Medulla oblongata (tissue), 1 donor: ENCODE measurements around the gene NUMBL.
A peak's percentile ranks its signal among the peaks of the same experiment; 100 is the strongest.
"Not testable (repeated sequence)": the region's sequence is repeated elsewhere in the genome, so short reads cannot be mapped to it uniquely, and the experiment has no call there.

Source experiments
- DNase-seq: peaks from one replicate; pipeline ENCODE4 v3.0.0-alpha.2; 2015; ENCODE audit errors: extremely low spot score

Gene NUMBL

GRCh38 chr19:40663695-40664692 lies 26.5 kb downstream of the NUMBL start:
- no peak for DNase-seq

GRCh38 chr19:40662925-40663694 lies 27.3 kb downstream of the NUMBL start:
- peak; percentile 87 for DNase-seq

GRCh38 chr19:40661616-40662015 lies 28.8 kb downstream of the NUMBL start:
- DNase-seq = no peak

GRCh38 chr19:40659566-40659965 lies 30.9 kb downstream of the NUMBL start:
- DNase-seq = no peak

GRCh38 chr19:40659116-40659515 lies 31.3 kb downstream of the NUMBL start:
- no peak for DNase-seq

- DNase-seq = no peak
These were observed 32.4 kb downstream of the NUMBL start for GRCh38 chr19:40658031-40658430.

GRCh38 chr19:40655684-40656083 lies 34.8 kb downstream of the NUMBL start:
- DNase-seq = not testable (repeated sequence)

GRCh38 chr19:40652303-40652702 lies 38.1 kb downstream of the NUMBL start:
- not testable (repeated sequence) for DNase-seq

GRCh38 chr19:40650749-40651305 lies 39.6 kb downstream of the NUMBL start:
- no peak for DNase-seq

GRCh38 chr19:40649903-40650675 lies 40.4 kb downstream of the NUMBL start:
- DNase-seq = not testable (repeated sequence)

- no peak for DNase-seq
These were observed 43.7 kb downstream of the NUMBL start for GRCh38 chr19:40646743-40647254.

- DNase-seq = no peak
These were observed 47.6 kb downstream of the NUMBL start for GRCh38 chr19:40642757-40643305.

GRCh38 chr19:40642051-40642706 lies 48.3 kb downstream of the NUMBL start:
- no peak for DNase-seq

- no peak for DNase-seq
These were observed 49.2 kb downstream of the NUMBL start for GRCh38 chr19:40641281-40641680.

GRCh38 chr19:40640744-40641143 lies 49.7 kb downstream of the NUMBL start:
- DNase-seq = no peak

GRCh38 chr19:40639638-40639982 lies 50.8 kb downstream of the NUMBL start:
- no peak for DNase-seq

- DNase-seq = no peak
These were observed 52.1 kb downstream of the NUMBL start for GRCh38 chr19:40638327-40638726.

GRCh38 chr19:40633207-40633606 lies 57.2 kb downstream of the NUMBL start:
- DNase-seq = no peak

GRCh38 chr19:40632311-40633036 lies 58.0 kb downstream of the NUMBL start:
- DNase-seq = no peak
